Effector memory CD4-positive, alpha-beta T cell (primary cell): ENCODE results near the gene MACROD2.

Experiments
- DNase-seq, 3 donors: peaks; one replicate each; pipeline ENCODE4 v3.0.0-alpha.2; 2020
- H3K27ac ChIP-seq: 2 replicates; pipeline ENCODE4 v1.7.0; 2013; ENCODE audit warnings: mild to moderate bottlenecking, low read length, moderate library complexity; ENCODE audit not compliant: insufficient read depth, poor library complexity, severe bottlenecking
- H3K27me3 ChIP-seq: replicated peaks from 2 replicates; pipeline ENCODE4 v1.7.0; 2013; ENCODE audit warnings: mild to moderate bottlenecking, low read length; ENCODE audit not compliant: insufficient read depth, control insufficient read depth, poor library complexity, severe bottlenecking
- H3K36me3 ChIP-seq: 2 replicates; pipeline ENCODE4 v1.7.0; 2013; ENCODE audit warnings: mild to moderate bottlenecking, low read length, moderate library complexity; ENCODE audit not compliant: control insufficient read depth, insufficient read depth
- H3K4me1 ChIP-seq: 2 replicates; pipeline ENCODE4 v1.7.0; 2013; ENCODE audit warnings: low read length, mild to moderate bottlenecking; ENCODE audit not compliant: control insufficient read depth, insufficient read depth, poor library complexity, severe bottlenecking
- H3K4me3 ChIP-seq: 2 replicates; pipeline ENCODE4 v1.7.0; 2013; ENCODE audit warnings: low read length, low read depth, mild to moderate bottlenecking; ENCODE audit not compliant: insufficient read depth, poor library complexity, severe bottlenecking
- H3K9me3 ChIP-seq: 2 replicates; pipeline ENCODE4 v1.7.0; 2013; ENCODE audit warnings: mild to moderate bottlenecking, low read length, moderate library complexity; ENCODE audit not compliant: control insufficient read depth

Gene MACROD2

DNA sequence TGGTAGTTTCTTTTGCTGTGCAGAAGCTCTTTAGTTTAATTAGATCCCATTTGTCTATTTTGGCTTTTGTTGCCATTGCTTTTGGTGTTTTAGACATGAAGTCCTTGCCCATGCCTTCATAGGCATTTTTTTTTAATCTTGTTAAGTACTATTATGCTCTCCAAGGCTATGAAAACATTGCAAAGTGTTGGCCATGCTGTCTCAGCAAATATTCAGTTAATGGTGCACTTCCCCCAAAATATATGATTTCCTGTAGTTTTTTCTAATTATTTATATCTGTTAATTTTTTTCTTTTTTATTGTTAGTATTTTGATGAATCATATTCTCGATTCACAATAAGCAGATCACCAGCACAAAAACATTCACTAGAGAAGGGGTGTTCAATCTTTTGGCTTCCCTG, 1148.2 kb downstream of the MACROD2 start:
- H3K36me3 ChIP-seq: no peaks in the 10 kb centered on the region
- H3K4me1 ChIP-seq: no peaks in the 10 kb centered on the region
- DNase-seq: no peak
- no peaks in the 10 kb centered on the region for H3K9me3 ChIP-seq
- no peak overlapping the region for H3K4me3 ChIP-seq
- no peaks in the 10 kb centered on the region for H3K27me3 ChIP-seq
- H3K27ac ChIP-seq: no peak overlapping the region

DNA sequence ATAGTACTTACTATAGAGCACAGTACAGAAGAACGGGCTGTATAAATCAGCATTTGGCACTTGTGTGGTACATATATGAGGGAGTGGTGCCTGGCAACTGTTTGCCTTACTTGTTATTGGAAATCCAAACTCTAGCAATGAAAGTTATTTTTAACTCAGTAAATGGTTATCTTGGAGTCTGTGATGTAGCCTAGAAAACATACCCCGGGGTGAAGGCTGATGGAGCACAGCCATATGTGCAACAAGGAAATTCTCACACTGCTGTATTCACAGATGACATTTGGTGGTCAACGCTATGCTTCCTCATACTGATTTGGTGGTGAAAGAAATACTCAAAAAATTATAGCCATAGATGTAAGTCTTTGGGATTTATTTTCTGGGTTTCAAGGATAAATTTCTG, 1149.6 kb downstream of the MACROD2 start:
- Histone ChIP-seq H3K4me3 (no peak overlapping the region), H3K27me3 (no peaks in the 10 kb centered on the region), H3K4me1 (no peaks in the 10 kb centered on the region), H3K27ac (no peak overlapping the region), H3K36me3 (no peaks in the 10 kb centered on the region), H3K9me3 (no peaks in the 10 kb centered on the region)
- DNase-seq: no peak

DNA sequence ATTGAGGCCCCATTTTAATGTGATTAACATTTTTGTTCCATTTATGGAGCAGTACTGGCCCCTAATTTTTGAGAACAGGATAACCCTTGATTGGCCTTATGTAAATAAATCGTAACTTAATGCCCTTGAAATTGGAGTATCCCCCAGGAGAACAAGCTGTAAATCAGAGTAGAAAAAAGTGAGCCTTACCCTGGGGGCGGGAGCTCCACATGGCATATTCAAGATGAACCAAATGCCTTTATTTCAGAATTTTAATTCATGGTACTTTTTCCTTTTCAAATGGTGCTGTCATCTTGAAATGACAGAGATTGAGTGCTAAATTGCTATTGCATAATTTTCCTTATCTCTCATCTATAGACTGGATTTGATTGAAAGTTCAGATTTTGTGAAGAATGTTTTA, 1151.6 kb downstream of the MACROD2 start:
- H3K27me3 ChIP-seq: no peaks in the 10 kb centered on the region
- H3K27ac ChIP-seq: no peak overlapping the region
- H3K36me3 ChIP-seq: no peaks in the 10 kb centered on the region
- no peak for DNase-seq
- no peaks in the 10 kb centered on the region for H3K4me1 ChIP-seq
- H3K9me3 ChIP-seq: no peaks in the 10 kb centered on the region
- H3K4me3 ChIP-seq: no peak overlapping the region

DNA sequence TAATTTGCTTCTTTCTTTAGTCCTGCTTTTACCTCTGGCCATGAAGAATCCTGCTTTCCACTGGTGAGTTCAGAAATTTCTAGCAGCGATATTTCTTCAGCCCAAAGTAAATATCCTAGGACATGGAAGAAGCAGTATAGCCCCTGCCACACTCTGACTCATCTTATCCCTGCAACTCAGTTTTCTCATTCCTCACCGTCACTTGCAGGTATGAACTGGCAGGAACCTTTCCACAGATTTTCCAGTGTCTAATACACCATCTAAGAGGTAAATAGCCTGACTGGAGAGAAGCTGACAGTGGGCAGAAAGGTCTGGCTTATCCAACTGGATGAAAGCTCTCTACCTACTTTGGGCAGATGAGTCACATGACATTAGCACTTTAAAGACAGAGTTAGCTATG, 1158.8 kb downstream of the MACROD2 start:
- H3K4me1 ChIP-seq: no peaks in the 10 kb centered on the region
- H3K27me3 ChIP-seq: no peaks in the 10 kb centered on the region
- no peaks in the 10 kb centered on the region for H3K36me3 ChIP-seq
- DNase-seq: no peak
- H3K27ac ChIP-seq: no peak overlapping the region
- H3K4me3 ChIP-seq: no peak overlapping the region
- no peaks in the 10 kb centered on the region for H3K9me3 ChIP-seq

DNA sequence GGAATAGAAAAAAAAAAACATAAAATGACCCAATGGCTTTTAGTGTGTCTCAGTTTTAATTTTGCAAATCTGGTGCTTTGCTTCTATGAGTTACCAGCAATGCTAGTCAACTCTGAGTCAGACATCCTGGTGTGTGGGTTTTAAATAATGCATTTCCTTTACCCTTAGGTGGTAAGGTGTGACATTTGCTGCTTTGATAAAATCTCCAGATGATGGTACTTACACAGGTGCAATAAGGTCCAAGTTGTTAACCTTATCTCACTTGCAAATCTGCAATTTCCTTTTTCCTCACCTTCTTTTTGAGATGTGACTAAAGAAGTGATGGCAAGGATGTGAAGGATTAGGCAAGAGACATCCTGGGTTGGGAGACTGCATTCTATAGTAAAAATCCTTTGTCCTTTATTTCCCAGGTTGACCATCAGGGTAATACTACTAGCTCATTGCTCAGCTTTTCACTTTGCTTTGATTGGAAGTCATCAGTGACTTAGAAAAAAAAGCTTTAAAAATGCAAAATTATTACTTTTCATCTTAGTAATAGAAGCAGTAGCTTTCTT, 1160.6 kb downstream of the MACROD2 start:
- H3K27me3 ChIP-seq: no peaks in the 10 kb centered on the region
- no peak overlapping the region for H3K4me3 ChIP-seq
- H3K9me3 ChIP-seq: no peaks in the 10 kb centered on the region
- no peak overlapping the region for H3K27ac ChIP-seq
- H3K36me3 ChIP-seq: no peaks in the 10 kb centered on the region
- no peaks in the 10 kb centered on the region for H3K4me1 ChIP-seq
- DNase-seq: no peak

DNA sequence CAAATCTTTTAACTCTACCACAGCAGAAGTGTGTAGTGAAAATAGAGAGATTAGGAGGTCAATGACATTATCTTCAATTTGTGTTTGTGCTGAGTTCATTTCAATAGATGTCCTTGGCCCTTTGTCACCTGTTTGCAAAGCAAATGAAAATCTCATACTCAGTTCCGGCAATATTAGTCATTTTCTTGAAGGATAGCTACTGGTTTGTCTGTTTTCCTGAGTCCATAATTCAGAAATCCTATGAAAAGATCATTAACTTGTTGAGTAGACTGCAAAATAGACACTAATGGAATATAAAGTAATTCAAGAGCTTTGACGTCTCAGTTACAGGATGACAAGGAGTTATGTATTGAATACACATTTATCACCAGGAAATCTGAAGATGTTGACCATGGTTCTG, 1163.2 kb downstream of the MACROD2 start:
- Histone ChIP-seq H3K9me3 (no peaks in the 10 kb centered on the region), H3K27me3 (no peaks in the 10 kb centered on the region), H3K27ac (no peak overlapping the region), H3K36me3 (no peaks in the 10 kb centered on the region), H3K4me3 (no peak overlapping the region), H3K4me1 (no peaks in the 10 kb centered on the region)
- no peak for DNase-seq

DNA sequence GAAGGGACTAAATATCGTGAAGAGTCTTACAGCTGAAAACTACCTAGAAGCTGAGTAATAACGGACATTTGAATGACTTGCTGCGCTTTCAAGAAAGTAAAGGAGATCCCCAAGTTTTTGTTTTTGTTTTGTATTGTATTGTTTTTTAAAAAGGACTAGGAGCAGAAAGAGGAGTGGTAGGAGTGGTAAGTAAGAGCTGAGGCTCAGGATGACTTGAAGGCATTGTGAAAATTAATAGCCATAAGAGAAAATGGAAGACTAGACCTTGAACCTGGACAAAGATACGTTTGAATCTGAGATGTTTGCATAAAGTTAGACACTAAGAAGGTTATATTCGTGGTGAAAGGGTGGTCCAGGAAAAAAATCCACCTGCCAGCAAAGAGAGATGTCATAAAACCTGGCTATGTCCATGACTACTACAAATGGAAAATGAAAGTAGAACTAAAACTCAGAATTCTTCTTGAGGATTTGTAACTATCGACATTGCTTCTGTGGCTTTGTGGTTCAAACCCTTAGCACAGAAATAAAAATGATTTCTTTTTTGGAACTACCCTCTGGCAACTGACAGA, 1166.8 kb downstream of the MACROD2 start:
- H3K4me3 ChIP-seq: no peak overlapping the region
- H3K27ac ChIP-seq: no peak overlapping the region

DNA sequence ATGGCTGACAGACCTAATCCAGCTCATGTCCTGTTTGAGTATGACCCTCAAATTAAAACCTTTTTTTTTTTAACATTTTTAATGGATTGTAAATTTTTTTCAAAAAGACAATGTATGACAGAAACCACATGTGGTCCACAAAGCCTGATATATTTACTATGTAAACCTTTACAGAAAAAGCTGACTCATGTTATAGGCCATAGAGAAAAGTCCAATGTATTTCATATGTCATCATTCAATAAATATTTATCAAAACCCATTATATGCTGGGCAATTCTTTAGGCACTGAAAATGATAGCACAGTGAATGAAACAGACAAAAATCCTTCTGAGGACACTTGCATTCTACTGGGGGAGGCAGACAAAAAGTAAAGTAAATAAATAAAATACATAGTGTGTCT, 1168.3 kb downstream of the MACROD2 start:
- Histone ChIP-seq H3K9me3 (no peaks in the 10 kb centered on the region), H3K27me3 (no peaks in the 10 kb centered on the region), H3K27ac (no peak overlapping the region), H3K36me3 (no peaks in the 10 kb centered on the region), H3K4me3 (no peak overlapping the region), H3K4me1 (no peaks in the 10 kb centered on the region)
- no peak for DNase-seq

More for the DNA sequence above, 1166.8 kb downstream of the MACROD2 start:
- no peak for DNase-seq
- H3K36me3 ChIP-seq: no peaks in the 10 kb centered on the region
- no peaks in the 10 kb centered on the region for H3K27me3 ChIP-seq
- no peaks in the 10 kb centered on the region for H3K4me1 ChIP-seq
- no peaks in the 10 kb centered on the region for H3K9me3 ChIP-seq

DNA sequence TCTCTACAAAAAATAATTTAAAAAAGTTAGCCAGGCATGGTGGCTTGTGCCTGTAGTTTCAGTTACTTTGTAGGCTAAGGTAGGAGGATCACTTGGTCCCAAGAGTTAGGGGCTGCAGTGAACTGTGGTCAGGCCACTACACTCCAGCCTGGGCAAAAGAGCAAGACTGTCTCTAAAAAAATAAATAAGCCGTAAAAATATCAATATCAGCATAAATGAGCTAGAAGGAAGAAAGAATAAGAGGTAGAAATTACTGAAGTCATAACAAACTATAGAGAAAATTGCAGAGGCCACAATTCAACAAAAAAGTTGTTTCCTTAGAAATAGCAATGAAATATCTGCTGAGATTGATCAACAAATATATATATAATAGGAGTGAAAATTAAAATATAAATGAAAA, 1169.4 kb downstream of the MACROD2 start:
- no peak overlapping the region for H3K4me3 ChIP-seq
- no peaks in the 10 kb centered on the region for H3K9me3 ChIP-seq
- no peaks in the 10 kb centered on the region for H3K27me3 ChIP-seq
- no peaks in the 10 kb centered on the region for H3K4me1 ChIP-seq
- DNase-seq: no peak
- no peak overlapping the region for H3K27ac ChIP-seq
- H3K36me3 ChIP-seq: no peaks in the 10 kb centered on the region

DNA sequence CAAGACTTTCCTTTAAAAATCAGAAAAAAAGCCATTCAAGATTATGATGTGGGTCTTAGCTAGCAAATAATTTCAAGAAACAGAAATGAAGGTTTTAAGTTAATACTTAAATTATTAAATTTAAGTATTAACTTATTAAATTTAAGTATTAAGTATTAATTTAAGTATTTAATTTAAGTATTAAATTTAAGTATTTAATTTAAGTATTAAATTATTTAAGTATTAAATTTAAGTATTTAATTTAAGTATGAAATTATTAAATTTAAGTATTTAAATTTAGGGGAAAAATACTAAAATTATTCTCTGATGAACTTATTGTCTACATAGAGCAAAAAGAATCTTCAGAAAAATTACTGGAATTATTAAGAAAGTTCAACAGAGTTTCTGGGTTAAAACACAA, 1171.4 kb downstream of the MACROD2 start:
- no peaks in the 10 kb centered on the region for H3K9me3 ChIP-seq
- no peaks in the 10 kb centered on the region for H3K36me3 ChIP-seq
- no peak overlapping the region for H3K4me3 ChIP-seq
- DNase-seq: no peak
- no peaks in the 10 kb centered on the region for H3K4me1 ChIP-seq
- no peaks in the 10 kb centered on the region for H3K27me3 ChIP-seq
- no peak overlapping the region for H3K27ac ChIP-seq
